Measurements from ENCODE around the gene KHDRBS2. TPM values are rescaled to one million over a fixed set of nuclear protein-coding genes. Genes with fewer than 3 reads are reported as not detected.

The KHDRBS2 gene
- not detected for total RNA-seq

- peak within 1 kb of the TSS; percentile 52 for H3K4me3 Mint-ChIP-seq
- peaks cover 2% of the 10 kb centered on the region for H3K4me1 Mint-ChIP-seq
- POLR2A ChIA-PET = no interaction called here
- peak; percentile 78 for ATAC-seq (ENCODE audit: low read depth)
- H3K27me3 Mint-ChIP-seq = peaks cover 17% of the 10 kb centered on the region
- DNase-seq = peak; percentile 41
- H3K9me3 Mint-ChIP-seq = no peaks in the 10 kb centered on the region
- H3K36me3 Mint-ChIP-seq = no peaks in the 10 kb centered on the region
- no peak within 1 kb of the TSS for H3K27ac Mint-ChIP-seq
Observed at GRCh38 chr6:62285612-62286469, at the start of gene KHDRBS2. KHDRBS2 (minus strand) TSS chr6:62286225.

- Mint-ChIP-seq H3K4me3 (no peak overlapping the region), H3K4me1 (no peaks in the 10 kb centered on the region), H3K27me3 (no peaks in the 10 kb centered on the region), H3K27ac (no peak overlapping the region), H3K36me3 (no peaks in the 10 kb centered on the region), H3K9me3 (peaks cover 4% of the 10 kb centered on the region)
- no peak for DNase-seq
- ATAC-seq (ENCODE audit: low read depth) = no peak
- POLR2A ChIA-PET = no interaction called here
Observed at GRCh38 chr6:62328607-62329006, 42.6 kb upstream of the KHDRBS2 start.

GRCh38 chr6:62324834-62325233 is 38.8 kb upstream of the KHDRBS2 start:
- ATAC-seq (ENCODE audit: low read depth) (no peak), DNase-seq (no peak)
- Mint-ChIP-seq H3K36me3 (no peaks in the 10 kb centered on the region), H3K27ac (no peak overlapping the region), H3K9me3 (no peaks in the 10 kb centered on the region), H3K4me1 (no peaks in the 10 kb centered on the region), H3K27me3 (no peaks in the 10 kb centered on the region), H3K4me3 (no peak overlapping the region)
- POLR2A ChIA-PET = no interaction called here

GRCh38 chr6:62323818-62324431 is 37.9 kb upstream of the KHDRBS2 start:
- H3K27ac Mint-ChIP-seq = no peak overlapping the region
- H3K4me1 Mint-ChIP-seq = no peaks in the 10 kb centered on the region
- POLR2A ChIA-PET = no interaction called here
- no peaks in the 10 kb centered on the region for H3K9me3 Mint-ChIP-seq
- H3K27me3 Mint-ChIP-seq = no peaks in the 10 kb centered on the region
- H3K4me3 Mint-ChIP-seq = no peak overlapping the region
- DNase-seq = no peak
- no peak for ATAC-seq (ENCODE audit: low read depth)
- H3K36me3 Mint-ChIP-seq = no peaks in the 10 kb centered on the region

- DNase-seq = no peak
- Mint-ChIP-seq H3K9me3 (peaks cover 2% of the 10 kb centered on the region), H3K4me3 (peak overlapping the region; percentile 20), H3K27ac (no peak overlapping the region), H3K36me3 (no peaks in the 10 kb centered on the region), H3K4me1 (no peaks in the 10 kb centered on the region), H3K27me3 (no peaks in the 10 kb centered on the region)
- ATAC-seq (ENCODE audit: low read depth) = no peak
- POLR2A ChIA-PET = no interaction called here
Observed at GRCh38 chr6:62298745-62299392, 12.8 kb upstream of the KHDRBS2 start.

- no peak overlapping the region for H3K4me3 Mint-ChIP-seq
- POLR2A ChIA-PET = no interaction called here
- no peak for ATAC-seq (ENCODE audit: low read depth)
- peaks cover 2% of the 10 kb centered on the region for H3K9me3 Mint-ChIP-seq
- no peak overlapping the region for H3K27ac Mint-ChIP-seq
- no peak for DNase-seq
- H3K4me1 Mint-ChIP-seq = no peaks in the 10 kb centered on the region
- no peaks in the 10 kb centered on the region for H3K27me3 Mint-ChIP-seq
- no peaks in the 10 kb centered on the region for H3K36me3 Mint-ChIP-seq
Observed at GRCh38 chr6:62296541-62296940, 10.5 kb upstream of the KHDRBS2 start.

- Mint-ChIP-seq H3K27me3 (peaks cover 17% of the 10 kb centered on the region), H3K36me3 (no peaks in the 10 kb centered on the region), H3K4me3 (no peak overlapping the region), H3K4me1 (peaks cover 2% of the 10 kb centered on the region), H3K27ac (no peak overlapping the region), H3K9me3 (no peaks in the 10 kb centered on the region)
- no peak for DNase-seq
- no peak for ATAC-seq (ENCODE audit: low read depth)
- POLR2A ChIA-PET = no interaction called here
Observed at GRCh38 chr6:62288974-62289373, 2.9 kb upstream of the KHDRBS2 start.

GRCh38 chr6:62288562-62288961 is 2.5 kb upstream of the KHDRBS2 start:
- H3K4me1 Mint-ChIP-seq = peaks cover 2% of the 10 kb centered on the region
- no peak overlapping the region for H3K4me3 Mint-ChIP-seq
- DNase-seq = no peak
- H3K36me3 Mint-ChIP-seq = no peaks in the 10 kb centered on the region
- no peak for ATAC-seq (ENCODE audit: low read depth)
- H3K27ac Mint-ChIP-seq = no peak overlapping the region
- no peaks in the 10 kb centered on the region for H3K9me3 Mint-ChIP-seq
- peaks cover 17% of the 10 kb centered on the region for H3K27me3 Mint-ChIP-seq
- POLR2A ChIA-PET = no interaction called here

GRCh38 chr6:62286470-62286843 is 432 bp upstream of the KHDRBS2 start:
- Mint-ChIP-seq H3K27me3 (peaks cover 17% of the 10 kb centered on the region), H3K9me3 (no peaks in the 10 kb centered on the region), H3K4me1 (peaks cover 2% of the 10 kb centered on the region), H3K4me3 (peak overlapping the region; percentile 52), H3K27ac (no peak overlapping the region), H3K36me3 (no peaks in the 10 kb centered on the region)
- DNase-seq (no peak), ATAC-seq (ENCODE audit: low read depth) (no peak)
- POLR2A ChIA-PET = no interaction called here

- no peak for ATAC-seq (ENCODE audit: low read depth)
- no peak overlapping the region for H3K27ac Mint-ChIP-seq
- no peak for DNase-seq
- POLR2A ChIA-PET = no interaction called here
- H3K4me1 Mint-ChIP-seq = peaks cover 2% of the 10 kb centered on the region
- no peaks in the 10 kb centered on the region for H3K36me3 Mint-ChIP-seq
- peaks cover 17% of the 10 kb centered on the region for H3K27me3 Mint-ChIP-seq
- no peak overlapping the region for H3K4me3 Mint-ChIP-seq
- no peaks in the 10 kb centered on the region for H3K9me3 Mint-ChIP-seq
Observed at GRCh38 chr6:62284725-62285124, 1.3 kb downstream of the KHDRBS2 start.

- DNase-seq = no peak
- no peaks in the 10 kb centered on the region for H3K9me3 Mint-ChIP-seq
- no peak overlapping the region for H3K27ac Mint-ChIP-seq
- H3K4me3 Mint-ChIP-seq = no peak overlapping the region
- no peaks in the 10 kb centered on the region for H3K36me3 Mint-ChIP-seq
- peaks cover 2% of the 10 kb centered on the region for H3K4me1 Mint-ChIP-seq
- no peak for ATAC-seq (ENCODE audit: low read depth)
- peaks cover 17% of the 10 kb centered on the region for H3K27me3 Mint-ChIP-seq
- POLR2A ChIA-PET = no interaction called here
Observed at GRCh38 chr6:62283796-62284411, 2.1 kb downstream of the KHDRBS2 start.

GRCh38 chr6:62283365-62283764 is 2.7 kb downstream of the KHDRBS2 start:
- H3K27me3 Mint-ChIP-seq = peaks cover 17% of the 10 kb centered on the region
- no peaks in the 10 kb centered on the region for H3K9me3 Mint-ChIP-seq
- no peak for ATAC-seq (ENCODE audit: low read depth)
- peaks cover 2% of the 10 kb centered on the region for H3K4me1 Mint-ChIP-seq
- H3K4me3 Mint-ChIP-seq = no peak overlapping the region
- H3K36me3 Mint-ChIP-seq = no peaks in the 10 kb centered on the region
- DNase-seq = no peak
- POLR2A ChIA-PET = no interaction called here
- no peak overlapping the region for H3K27ac Mint-ChIP-seq

- no peak overlapping the region for H3K4me3 Mint-ChIP-seq
- no peaks in the 10 kb centered on the region for H3K36me3 Mint-ChIP-seq
- ATAC-seq (ENCODE audit: low read depth) (no peak), DNase-seq (no peak)
- H3K27ac Mint-ChIP-seq = no peak overlapping the region
- no peaks in the 10 kb centered on the region for H3K9me3 Mint-ChIP-seq
- H3K27me3 Mint-ChIP-seq = peaks cover 2% of the 10 kb centered on the region
- H3K4me1 Mint-ChIP-seq = no peaks in the 10 kb centered on the region
- POLR2A ChIA-PET = no interaction called here
Observed at GRCh38 chr6:62280099-62280498, 5.9 kb downstream of the KHDRBS2 start.

All from activated naive CD8-positive, alpha-beta T cell treated with anti-CD3 and anti-CD28 coated beads, Interleukin-2, amount 10 ng/mL, durations not matched to agents 7 days and 5 days (primary cell).